Lower leg skin (tissue), 4 donors: ENCODE data around the gene MYL6. TPM values are rescaled to one million over a fixed set of nuclear protein-coding genes. Genes with fewer than 3 reads are reported as not detected.

Experiments used
- DNase-seq, 2 donors: peaks; one replicate each; pipeline ENCODE4 v3.0.0-alpha.2; 2019; ENCODE audit warnings: low spot score in 2 of 2
- H3K4me3 ChIP-seq: fragments of 200-600 bp; sonication (generic); 2 replicates; pipeline ENCODE4 v1.5.1; 2017; ENCODE audit warnings: mild to moderate bottlenecking, low read depth; ENCODE audit not compliant: poor library complexity, severe bottlenecking
- POLR2A ChIP-seq, 2 donors: fragments of 450-650 bp; IDR thresholded peaks; one replicate each; pipeline ENCODE4 v1.6.1; 2016 to 2017; ENCODE audit warnings: antibody characterized with exemption in 2 of 2, mild to moderate bottlenecking in 1 of 2, moderate library complexity in 1 of 2
- WGBS, 2 donors: methylation state at CpG; one replicate each; pipeline ENCODE4 v1.1.5; 2018; 5-methylcytosine and 5-hydroxymethylcytosine counted together
- intact Hi-C: fragments of 100-400 bp; cut with DNase I; formaldehyde crosslinking; loops from one replicate; pipeline ENCODE4 v1.15.0; 2023; ENCODE audit warnings: low total_unique reads
- total RNA-seq, 4 donors: library from RNA; depleted of rRNA; stranded (reverse); fragments of >200 nt; gene quantifications; one replicate each; pipeline ENCODE4 v1.1.0, GENCODE V29; 2016
- TF ChIP-seq, protein P1 (sequence below), 3 donors: fragments of 450-650 bp; IDR thresholded peaks; one replicate each; pipeline ENCODE4 v1.5.1; 2016; ENCODE audit warnings: antibody characterized with exemption in 3 of 3, mild to moderate bottlenecking in 3 of 3, moderate library complexity in 2 of 3

Gene MYL6
- total RNA-seq, 4 donors from 2014 or later = 700 to 1,156 (median 824) TPM

DNA sequence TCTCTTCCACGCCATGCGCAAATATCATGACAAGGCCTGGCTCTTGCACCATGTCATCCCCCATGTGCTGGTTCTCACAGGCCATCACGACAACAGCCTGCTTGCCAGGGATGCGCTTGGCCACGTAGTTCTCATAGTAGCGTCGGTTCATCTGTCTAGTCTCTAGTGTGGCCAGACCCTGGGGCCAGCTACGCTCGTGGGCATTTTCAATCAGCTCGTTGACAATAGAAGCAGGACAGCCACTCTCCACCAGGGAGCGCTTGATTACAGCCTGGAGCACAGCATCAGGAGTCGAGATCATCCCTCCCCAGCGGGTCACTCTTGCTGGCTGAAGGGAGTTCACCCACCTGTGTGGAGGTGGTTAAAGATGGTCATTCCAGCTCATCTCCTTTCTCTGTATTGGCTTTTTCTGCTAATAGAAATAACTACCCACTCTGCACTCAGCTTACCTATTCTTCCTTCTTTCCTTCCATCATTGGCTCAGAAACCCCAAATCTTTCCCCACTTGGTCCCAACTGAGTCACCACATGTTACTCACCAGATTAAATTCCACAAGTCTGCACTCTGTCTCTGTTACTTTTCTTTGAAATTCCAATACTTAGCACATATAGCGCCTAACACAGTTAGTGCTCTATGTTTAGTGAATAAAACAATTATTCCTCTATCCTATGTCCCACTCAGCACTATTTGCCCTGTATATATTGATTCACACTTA lies 48.5 kb downstream of the MYL6 start:
- 55 to 65% methylated on average over 14 of the region's 14 CpGs for WGBS, 2 donors
- DNase-seq = no peak
- TF ChIP-seq, protein P1, sequence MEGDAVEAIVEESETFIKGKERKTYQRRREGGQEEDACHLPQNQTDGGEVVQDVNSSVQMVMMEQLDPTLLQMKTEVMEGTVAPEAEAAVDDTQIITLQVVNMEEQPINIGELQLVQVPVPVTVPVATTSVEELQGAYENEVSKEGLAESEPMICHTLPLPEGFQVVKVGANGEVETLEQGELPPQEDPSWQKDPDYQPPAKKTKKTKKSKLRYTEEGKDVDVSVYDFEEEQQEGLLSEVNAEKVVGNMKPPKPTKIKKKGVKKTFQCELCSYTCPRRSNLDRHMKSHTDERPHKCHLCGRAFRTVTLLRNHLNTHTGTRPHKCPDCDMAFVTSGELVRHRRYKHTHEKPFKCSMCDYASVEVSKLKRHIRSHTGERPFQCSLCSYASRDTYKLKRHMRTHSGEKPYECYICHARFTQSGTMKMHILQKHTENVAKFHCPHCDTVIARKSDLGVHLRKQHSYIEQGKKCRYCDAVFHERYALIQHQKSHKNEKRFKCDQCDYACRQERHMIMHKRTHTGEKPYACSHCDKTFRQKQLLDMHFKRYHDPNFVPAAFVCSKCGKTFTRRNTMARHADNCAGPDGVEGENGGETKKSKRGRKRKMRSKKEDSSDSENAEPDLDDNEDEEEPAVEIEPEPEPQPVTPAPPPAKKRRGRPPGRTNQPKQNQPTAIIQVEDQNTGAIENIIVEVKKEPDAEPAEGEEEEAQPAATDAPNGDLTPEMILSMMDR (IDR thresholded peaks at IDR 0.05) = no peak
- TF ChIP-seq POLR2A (IDR thresholded peaks at IDR 0.05) = no peak
- no peak overlapping the region for H3K4me3 ChIP-seq
- intact Hi-C loops = no loop called here

DNA sequence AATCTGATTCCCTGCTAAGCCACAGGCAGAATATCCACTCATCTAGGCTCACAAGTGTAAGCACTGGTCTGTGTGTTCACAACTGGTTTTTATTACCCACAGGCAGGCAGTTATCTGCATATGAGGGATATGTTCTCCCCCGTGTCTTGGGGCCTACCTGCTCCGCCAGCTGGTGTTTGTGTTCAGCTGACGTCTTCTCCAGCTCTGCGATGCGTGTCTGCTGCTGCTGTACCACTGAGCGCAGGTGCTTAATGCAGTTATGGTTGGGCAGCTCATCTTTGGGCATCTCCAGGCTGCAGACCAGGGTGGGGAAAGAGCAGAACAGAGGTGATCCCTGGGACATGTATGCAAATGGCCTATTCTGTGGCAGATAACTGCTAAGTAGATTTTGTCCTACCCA lies 49.8 kb downstream of the MYL6 start:
- 87 to 88% methylated on average over 6 of the region's 6 CpGs for WGBS, 2 donors
- TF ChIP-seq, protein P1 (IDR thresholded peaks at IDR 0.05) = no peak
- no peak for TF ChIP-seq POLR2A (IDR thresholded peaks at IDR 0.05)
- no peak overlapping the region for H3K4me3 ChIP-seq
- intact Hi-C loops = no loop called here
- no peak for DNase-seq

Other genes with a start within 250 kb of the MYL6 start
- gene PYM1, start 230.5 kb upstream of the MYL6 start, total RNA-seq = 10 to 100 TPM; 46.8 to 63.7 (median 49.1) TPM
- 100 to 1,000 TPM; 139 to 354 (median 176) TPM for gene DGKA, start 227.2 kb upstream of the MYL6 start, total RNA-seq
- 10 to 100 TPM; 17.2 to 49.3 (median 34.2) TPM for gene PMEL, start 192.3 kb upstream of the MYL6 start, total RNA-seq
- gene CDK2, start 191.5 kb upstream of the MYL6 start, total RNA-seq = 10 to 100 TPM; 18.3 to 25.2 (median 24.0) TPM
- 100 to 1,000 TPM in 3 of 4 donors, 10 to 100 TPM in 1; 96.9 to 141 (median 129) TPM for gene RAB5B, start 184.3 kb upstream of the MYL6 start, total RNA-seq
- gene SUOX, start 161.1 kb upstream of the MYL6 start, total RNA-seq = 10 to 100 TPM in 3 of 4 donors, 1 to 10 TPM in 1; 7.6 to 21.4 (median 13.8) TPM
- 1 to 10 TPM; 2.4 to 5.8 (median 3.4) TPM for gene IKZF4, start 137.3 kb upstream of the MYL6 start, total RNA-seq
- gene RPS26, start 116.4 kb upstream of the MYL6 start, total RNA-seq = 1,000 to 10,000 TPM in 1 of 4 donors, 100 to 1,000 TPM in 3; 390 to 2,886 (median 552) TPM
- gene ERBB3, start 78.2 kb upstream of the MYL6 start, total RNA-seq = 100 to 1,000 TPM; 177 to 209 (median 202) TPM
- 100 to 1,000 TPM; 118 to 201 (median 130) TPM for gene PA2G4, start 53.8 kb upstream of the MYL6 start, total RNA-seq
- 1,000 to 10,000 TPM; 3,201 to 5,967 (median 4,725) TPM for gene RPL41, start 41.7 kb upstream of the MYL6 start, total RNA-seq
- 1 to 10 TPM; 3.4 to 4.4 (median 3.7) TPM for gene ZC3H10, start 40.1 kb upstream of the MYL6 start, total RNA-seq
- 10 to 100 TPM; 51.2 to 84.1 (median 64.9) TPM for gene ESYT1, start 30.1 kb upstream of the MYL6 start, total RNA-seq
- gene MYL6B, start 5.8 kb upstream of the MYL6 start, total RNA-seq = 10 to 100 TPM in 3 of 4 donors, 1 to 10 TPM in 1; 9.0 to 40.1 (median 22.5) TPM
- 10 to 100 TPM; 55.3 to 90.5 (median 63.5) TPM for gene SMARCC2, start 31.1 kb downstream of the MYL6 start, total RNA-seq
- 10 to 100 TPM; 33.3 to 46.5 (median 42.1) TPM for gene RNF41, start 63.6 kb downstream of the MYL6 start, total RNA-seq
- 10 to 100 TPM in 3 of 4 donors, 1 to 10 TPM in 1; 9.9 to 23.1 (median 17.9) TPM for gene NABP2, start 66.0 kb downstream of the MYL6 start, total RNA-seq
- not detected for gene SLC39A5, start 71.7 kb downstream of the MYL6 start, total RNA-seq
- gene ANKRD52, start 100.0 kb downstream of the MYL6 start, total RNA-seq = 10 to 100 TPM; 15.6 to 22.3 (median 18.7) TPM
- gene COQ10A, start 108.6 kb downstream of the MYL6 start, total RNA-seq = 10 to 100 TPM in 1 of 4 donors, 1 to 10 TPM in 3; 2.8 to 11.0 (median 5.8) TPM
- 100 to 1,000 TPM; 118 to 156 (median 150) TPM for gene CS, start 142.0 kb downstream of the MYL6 start, total RNA-seq
- gene CNPY2, start 157.6 kb downstream of the MYL6 start, total RNA-seq = 10 to 100 TPM; 23.3 to 40.9 (median 37.7) TPM
- gene PAN2, start 175.6 kb downstream of the MYL6 start, total RNA-seq = 10 to 100 TPM; 24.2 to 60.1 (median 28.9) TPM
- gene IL23A, start 180.5 kb downstream of the MYL6 start, total RNA-seq = under 1 TPM in 1 of 4 donors, not detected in 3; 0.45 TPM
- gene STAT2, start 201.7 kb downstream of the MYL6 start, total RNA-seq = 10 to 100 TPM; 60.8 to 98.4 (median 92.5) TPM
- not detected for gene APOF, start 204.5 kb downstream of the MYL6 start, total RNA-seq